DOHH2 (cell line): ENCODE data around the gene SHANK2.
A peak's percentile ranks its signal among the peaks of the same experiment; 100 is the strongest.

ENCODE experiments used
- H3F3A ChIP-seq: fragments of 200-600 bp; sonication (generic), shearing (Covaris generic); 2 replicates; pipeline ENCODE4 v1.6.0; 2016; ENCODE audit warnings: antibody characterized with exemption, mild to moderate bottlenecking; ENCODE audit not compliant: control insufficient read depth, insufficient read depth
- H3K27ac ChIP-seq: fragments of 200-600 bp; sonication (generic); 2 replicates; pipeline ENCODE4 v1.5.1; 2014; ENCODE audit warnings: low read depth, mild to moderate bottlenecking, low read length, moderate library complexity
- H3K27me3 ChIP-seq: fragments of 200-600 bp; sonication (generic); 2 replicates; pipeline ENCODE4 v1.6.1; 2014; ENCODE audit warnings: mild to moderate bottlenecking, low read length, mixed read lengths; ENCODE audit not compliant: control insufficient read depth
- H3K36me3 ChIP-seq: fragments of 200-600 bp; sonication (generic); 2 replicates; pipeline ENCODE4 v1.6.1; 2014; ENCODE audit warnings: mild to moderate bottlenecking, low read length, moderate library complexity, mixed read lengths; ENCODE audit not compliant: control insufficient read depth
- H3K4me1 ChIP-seq: fragments of 200-600 bp; sonication (generic); 2 replicates; pipeline ENCODE4 v1.6.1; 2014; ENCODE audit warnings: mild to moderate bottlenecking, low read length, mixed read lengths; ENCODE audit not compliant: control insufficient read depth
- H3K4me2 ChIP-seq: fragments of 200-600 bp; sonication (generic); 2 replicates; pipeline ENCODE4 v1.6.0; 2014; ENCODE audit warnings: mild to moderate bottlenecking, low read length, moderate library complexity
- H3K4me3 ChIP-seq: fragments of 200-600 bp; sonication (generic); 2 replicates; pipeline ENCODE4 v1.5.1; 2014; ENCODE audit warnings: mild to moderate bottlenecking, low read length, mixed read lengths
- H3K79me2 ChIP-seq: fragments of 200-600 bp; sonication (generic); 2 replicates; pipeline ENCODE4 v1.6.1; 2014; ENCODE audit warnings: mild to moderate bottlenecking, low read length, mixed read lengths; ENCODE audit not compliant: control insufficient read depth
- H3K9me2 ChIP-seq: fragments of 200-600 bp; sonication (generic); replicated peaks from 2 replicates; pipeline ENCODE4 v1.6.1; 2014; ENCODE audit warnings: mild to moderate bottlenecking, low read length, mixed read lengths; ENCODE audit not compliant: control insufficient read depth
- H3K9me3 ChIP-seq: fragments of 200-600 bp; sonication (generic); 2 replicates; pipeline ENCODE4 v1.6.1; 2014; ENCODE audit warnings: antibody characterized with exemption, low read length, mixed read lengths; ENCODE audit not compliant: control insufficient read depth, insufficient read depth
- H4K20me1 ChIP-seq: fragments of 200-600 bp; sonication (generic); 2 replicates; pipeline ENCODE4 v1.6.0; 2014; ENCODE audit warnings: low read depth, mild to moderate bottlenecking, antibody characterized with exemption, low read length, moderate library complexity; ENCODE audit not compliant: control insufficient read depth, insufficient read depth
- CTCF ChIP-seq: fragments of 200-600 bp; sonication (generic); IDR thresholded peaks from one replicate; pipeline ENCODE4 v1.5.1; 2014; ENCODE audit warnings: antibody characterized with exemption, mild to moderate bottlenecking, low read depth, low read length; ENCODE audit not compliant: poor library complexity, severe bottlenecking
- EZH2phosphoT487 ChIP-seq: fragments of 200-600 bp; sonication (generic); IDR thresholded peaks from 2 replicates; pipeline ENCODE4 v1.6.1; 2017; ENCODE audit warnings: borderline replicate concordance, mild to moderate bottlenecking, antibody characterized with exemption, low read length, moderate library complexity, mixed read lengths

The SHANK2 gene

GRCh38 chr11:71221201-71221600 lies 31.2 kb downstream of the SHANK2 start:
- no peak for TF ChIP-seq CTCF
- no peak for TF ChIP-seq EZH2phosphoT487
- no peaks in the 10 kb centered on the region for H3K79me2 ChIP-seq

GRCh38 chr11:71218789-71219499 lies 33.4 kb downstream of the SHANK2 start:
- Histone ChIP-seq H3K4me2 (peak overlapping the region; percentile 21), H3F3A (no peaks in the 10 kb centered on the region), H3K9me3 (no peaks in the 10 kb centered on the region; the same call in 1 of the 2 replicates), H3K27ac (peak overlapping the region; percentile 38), H4K20me1 (no peaks in the 10 kb centered on the region), H3K9me2 (no peaks in the 10 kb centered on the region), H3K79me2 (no peaks in the 10 kb centered on the region), H3K27me3 (no peaks in the 10 kb centered on the region), H3K4me1 (peaks cover 22% of the 10 kb centered on the region), H3K36me3 (no peaks in the 10 kb centered on the region), H3K4me3 (peak overlapping the region; percentile 7; the same call in 1 of the 2 replicates)
- TF ChIP-seq CTCF: no peak
- no peak for TF ChIP-seq EZH2phosphoT487

More at GRCh38 chr11:71221201-71221600, 31.2 kb downstream of the SHANK2 start:
- Histone ChIP-seq H3K9me2 (no peaks in the 10 kb centered on the region), H3F3A (no peaks in the 10 kb centered on the region), H3K9me3 (peaks cover 3% of the 10 kb centered on the region; the same call in 1 of the 2 replicates), H3K27me3 (no peaks in the 10 kb centered on the region), H4K20me1 (no peaks in the 10 kb centered on the region), H3K27ac (no peak overlapping the region), H3K4me2 (no peak overlapping the region), H3K4me1 (peaks cover 22% of the 10 kb centered on the region), H3K36me3 (no peaks in the 10 kb centered on the region), H3K4me3 (no peak overlapping the region)

- no peaks in the 10 kb centered on the region for H3K9me2 ChIP-seq
- H3K4me2 ChIP-seq: no peak overlapping the region
- peaks cover 22% of the 10 kb centered on the region for H3K4me1 ChIP-seq
- peaks cover 5% of the 10 kb centered on the region; the same call in 1 of the 2 replicates for H3K27me3 ChIP-seq
- H3K27ac ChIP-seq: no peak overlapping the region
- no peak overlapping the region for H3K4me3 ChIP-seq
- H3K36me3 ChIP-seq: no peaks in the 10 kb centered on the region
- H3F3A ChIP-seq: no peaks in the 10 kb centered on the region
- no peaks in the 10 kb centered on the region for H3K79me2 ChIP-seq
- TF ChIP-seq EZH2phosphoT487 (no peak), CTCF (no peak)
- H3K9me3 ChIP-seq: no peaks in the 10 kb centered on the region
- no peaks in the 10 kb centered on the region for H4K20me1 ChIP-seq
Measured at GRCh38 chr11:71215425-71215965, 36.9 kb downstream of the SHANK2 start.
